ENCODE measurements around the gene TSPAN18. TPM values are rescaled to one million over a fixed set of nuclear protein-coding genes. Genes with fewer than 3 reads are reported as not detected.

TSPAN18 gene
- total RNA-seq, 1 experiment from 2014 or later: not detected

DNA sequence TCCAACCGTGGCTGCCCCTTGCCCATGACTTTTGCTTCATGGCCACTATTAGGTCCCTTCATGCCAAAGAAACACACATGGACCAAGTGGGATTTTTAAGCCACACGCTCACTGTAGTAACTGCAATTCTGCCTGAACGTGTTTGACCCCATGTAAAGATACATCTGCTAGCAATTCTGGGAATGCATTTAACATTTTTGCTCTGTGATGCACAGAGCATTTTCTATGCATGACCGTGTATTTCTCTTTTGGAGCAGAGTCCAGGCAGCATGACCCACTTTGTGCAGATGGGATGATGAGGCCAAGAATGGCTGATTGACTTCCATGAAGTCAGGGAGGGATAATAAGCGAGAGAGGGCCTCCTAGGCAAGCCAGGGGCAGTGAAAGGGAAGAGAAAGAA lies 115.5 kb downstream of the TSPAN18 start:
- no peak for DNase-seq (ENCODE audit: low read depth)

DNA sequence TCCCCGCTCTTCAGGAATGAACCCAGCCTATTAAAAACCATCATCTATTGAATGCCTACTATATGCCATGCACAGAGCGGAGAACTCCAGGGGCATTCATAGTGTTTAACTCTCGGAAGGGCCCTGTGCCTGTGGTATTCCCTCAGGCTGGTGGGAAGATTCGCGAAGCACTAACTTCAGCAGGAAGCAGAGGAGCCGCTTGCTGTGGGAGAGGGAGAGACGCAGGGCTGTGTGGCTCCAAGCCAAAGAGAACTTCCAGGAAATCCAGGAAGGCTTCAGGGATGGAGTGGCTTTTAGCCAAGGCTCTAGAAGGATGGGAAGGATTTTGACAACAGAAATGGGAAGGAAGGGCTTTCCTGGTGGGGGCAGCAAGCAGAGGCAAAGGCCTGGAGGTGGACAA lies 120.1 kb downstream of the TSPAN18 start:
- no peak for DNase-seq (ENCODE audit: low read depth)

DNA sequence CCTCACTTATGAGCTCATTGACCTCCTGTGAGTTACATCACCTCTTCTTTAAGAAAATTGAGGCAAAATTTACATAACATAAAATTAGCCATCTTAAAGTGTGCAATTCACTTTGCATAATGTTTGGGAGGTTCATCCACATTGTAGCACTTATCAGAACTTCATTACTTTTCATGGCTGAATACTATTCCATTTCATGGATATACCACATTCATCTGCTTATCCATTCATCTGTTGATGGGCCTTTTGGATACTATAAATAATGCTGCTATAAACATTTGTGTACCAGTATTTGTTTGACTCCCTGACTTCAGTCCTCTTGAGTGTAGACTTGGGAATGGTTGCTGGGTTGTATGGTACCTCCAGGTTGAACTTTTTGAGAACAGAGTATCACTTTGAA lies 120.6 kb downstream of the TSPAN18 start:
- no peak for DNase-seq (ENCODE audit: low read depth)

DNA sequence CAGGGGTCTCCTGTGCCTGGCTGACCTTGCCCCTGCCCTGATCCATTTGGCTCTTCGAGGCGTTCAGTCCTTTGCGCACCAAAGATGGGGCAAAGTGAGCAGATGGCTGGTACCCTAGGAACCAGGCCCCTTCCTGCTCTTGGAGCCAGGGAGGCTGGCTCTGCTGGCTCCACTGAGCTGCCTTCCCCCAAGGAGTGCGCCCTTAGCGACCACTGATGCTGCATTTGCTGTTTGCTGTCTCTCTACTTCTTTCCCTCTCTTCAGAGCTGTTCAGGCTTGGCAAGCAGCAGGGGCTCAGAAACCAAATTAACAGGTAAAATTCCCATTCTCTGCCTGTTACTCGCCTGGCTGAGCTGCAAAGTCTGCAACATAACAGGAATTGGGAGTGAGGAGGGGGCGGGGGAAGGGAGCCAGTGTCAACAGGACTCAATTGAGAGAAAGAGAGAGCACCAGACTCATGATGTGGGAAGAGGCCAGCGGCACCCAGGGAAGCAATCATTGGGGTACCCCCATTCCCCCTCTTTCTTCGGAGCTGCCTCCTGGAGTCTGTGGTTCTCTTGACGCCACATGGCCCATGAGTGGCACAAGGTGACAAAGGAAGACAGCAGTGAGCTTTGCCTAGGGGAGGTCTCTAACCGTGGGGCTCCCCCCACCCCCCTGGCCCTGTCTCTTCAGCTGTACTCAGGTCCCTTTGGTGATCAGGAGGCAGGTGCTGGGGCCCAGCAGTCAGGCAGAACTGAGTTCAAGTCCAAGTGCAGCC lies 121.6 kb downstream of the TSPAN18 start:
- DNase-seq (ENCODE audit: low read depth): no peak

DNA sequence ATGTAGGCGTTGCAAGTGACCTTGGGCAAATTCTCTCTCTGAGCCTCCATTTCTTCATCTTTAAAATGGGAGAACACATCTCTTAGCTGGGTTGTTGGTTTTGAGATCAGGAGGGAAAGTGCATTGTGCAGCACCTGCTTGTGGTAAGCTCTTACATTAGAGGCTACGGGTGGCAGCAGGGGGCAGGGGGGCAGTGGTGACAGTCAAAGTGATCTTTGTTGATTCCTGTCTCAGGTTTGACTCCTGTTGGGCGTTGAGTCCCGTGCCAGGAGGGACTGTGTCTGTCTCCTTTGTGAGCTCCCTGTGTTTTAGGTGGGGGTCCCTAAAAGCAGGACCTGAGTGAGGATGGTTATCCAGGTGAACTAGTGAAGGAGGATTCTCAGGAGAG lies 122.2 kb downstream of the TSPAN18 start:
- no peak for DNase-seq (ENCODE audit: low read depth)

DNA sequence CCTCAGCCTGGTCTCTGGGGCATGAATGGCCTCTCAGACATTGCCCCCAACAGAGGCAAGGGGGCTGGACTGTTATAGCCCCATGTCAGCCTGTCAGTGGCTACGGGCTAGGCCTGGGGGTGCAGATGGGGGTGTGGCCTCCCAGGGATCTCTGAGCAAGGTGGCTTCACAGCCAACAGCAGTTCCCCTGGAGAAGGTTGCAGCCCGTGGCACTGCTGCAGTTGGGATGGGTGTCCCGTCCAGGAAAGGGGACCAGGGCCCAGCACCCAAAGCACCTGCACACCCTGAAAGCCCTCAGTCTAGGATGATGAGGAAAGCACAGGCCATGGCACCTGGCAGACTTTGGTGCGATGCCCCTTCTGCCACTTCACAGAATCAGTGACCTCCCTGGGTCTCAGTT lies 122.7 kb downstream of the TSPAN18 start:
- DNase-seq (ENCODE audit: low read depth): no peak

DNA sequence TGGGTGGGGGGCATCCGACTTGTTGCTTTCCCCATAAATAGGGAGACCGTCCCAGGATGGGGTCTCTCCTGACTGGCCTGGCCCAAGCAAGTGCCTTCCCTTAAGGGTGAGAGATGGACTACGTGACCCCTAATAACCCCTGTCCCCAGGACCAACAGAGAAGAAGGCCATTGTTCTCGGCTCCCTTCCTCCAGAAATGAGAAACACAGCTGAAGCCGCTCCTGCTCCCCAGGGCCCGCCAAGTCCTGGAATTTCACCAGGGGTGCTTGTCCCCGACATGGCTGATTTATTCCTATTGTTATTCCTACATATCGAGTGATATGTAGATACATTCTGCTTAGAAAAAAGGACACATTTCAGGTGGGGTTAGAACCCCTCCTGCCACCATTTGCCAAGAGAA lies 123.2 kb downstream of the TSPAN18 start:
- DNase-seq (ENCODE audit: low read depth): no peak

DNA sequence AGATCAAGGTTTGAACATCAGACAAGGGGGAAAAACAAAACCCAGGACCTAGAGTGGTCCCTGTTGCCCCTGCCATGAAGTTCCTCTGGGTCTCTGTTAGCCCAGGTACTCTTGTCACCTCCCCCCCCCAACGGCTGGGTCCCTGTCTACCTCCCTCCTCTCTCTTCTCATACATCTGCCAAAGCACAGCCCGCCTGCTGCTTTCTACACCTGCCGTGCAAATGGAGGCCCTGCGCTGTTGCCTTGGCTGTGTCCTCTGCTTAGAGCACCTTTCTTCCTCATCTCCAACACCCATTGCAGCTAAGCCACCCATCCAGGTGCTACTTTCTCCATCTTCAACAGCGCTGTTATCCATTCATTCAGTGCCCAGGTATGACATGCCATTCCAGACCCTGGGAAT lies 124.7 kb downstream of the TSPAN18 start:
- no peak for DNase-seq (ENCODE audit: low read depth)

DNA sequence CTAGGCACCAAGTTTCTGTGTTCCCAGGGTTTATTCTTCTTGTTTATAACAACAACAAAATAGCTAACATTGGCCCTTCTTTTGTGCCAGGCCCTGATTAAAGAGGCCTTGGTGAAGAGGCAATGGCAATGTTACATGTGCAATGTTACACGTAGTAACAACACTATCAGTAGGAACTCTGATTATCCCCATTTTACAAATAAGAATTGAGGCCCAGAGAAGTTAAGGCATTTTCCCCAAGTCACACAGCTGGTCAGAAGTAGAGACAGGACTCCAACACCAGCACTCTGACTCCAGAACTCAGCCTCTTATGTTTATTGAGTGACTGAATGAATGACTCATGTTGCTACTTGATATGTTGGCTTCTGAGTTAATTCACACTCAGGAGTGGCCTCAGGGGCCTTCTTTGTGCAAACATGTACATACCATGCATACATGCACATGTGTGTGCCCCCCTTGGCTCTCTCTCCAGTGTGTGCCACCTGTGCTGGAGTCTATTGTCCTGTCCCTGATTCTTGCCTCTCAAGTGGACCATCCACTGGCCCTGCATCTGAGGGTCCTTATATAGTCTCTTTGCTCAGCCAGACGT lies 125.5 kb downstream of the TSPAN18 start:
- no peak for DNase-seq (ENCODE audit: low read depth)

DNA sequence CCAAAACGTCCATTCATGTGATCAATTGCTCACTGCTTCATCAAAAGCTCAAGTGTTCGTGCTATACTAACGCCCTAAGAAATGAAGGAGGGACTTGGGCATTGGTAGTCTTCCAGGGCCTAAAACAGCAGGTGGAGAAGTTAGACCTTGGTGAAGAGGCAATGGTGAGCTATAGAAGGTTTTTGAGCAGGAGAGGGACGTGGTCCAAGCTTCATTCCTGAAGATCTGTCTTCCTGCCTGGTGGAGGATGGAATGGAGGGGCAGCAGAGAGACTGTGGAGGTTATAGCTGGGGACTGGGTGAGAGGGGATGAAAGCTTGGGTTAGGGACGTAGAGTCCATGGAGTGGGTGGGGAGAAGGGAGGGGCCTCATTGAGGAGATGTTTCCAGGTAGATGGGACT lies 126.2 kb downstream of the TSPAN18 start:
- DNase-seq (ENCODE audit: low read depth): no peak

DNA sequence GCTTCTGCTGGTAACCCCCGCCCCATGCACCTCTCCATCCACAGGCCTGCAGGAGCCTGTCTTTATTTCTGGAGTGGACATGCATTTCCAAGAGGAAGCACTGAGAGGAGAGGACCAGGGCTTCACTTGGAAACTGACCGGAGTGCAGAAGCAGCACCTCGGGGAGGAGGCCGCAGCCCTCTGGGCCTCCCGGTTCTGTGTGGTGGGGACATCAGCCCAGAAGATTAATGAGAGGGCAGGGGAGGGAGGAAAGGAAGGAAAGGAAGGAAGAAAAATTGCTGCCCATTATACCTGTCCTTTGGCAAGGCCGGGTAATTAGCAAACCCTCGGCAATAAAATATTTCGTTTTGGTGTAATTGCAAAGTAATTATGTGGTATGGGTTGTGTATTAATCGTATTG lies 126.9 kb downstream of the TSPAN18 start:
- DNase-seq (ENCODE audit: low read depth): no peak

DNA sequence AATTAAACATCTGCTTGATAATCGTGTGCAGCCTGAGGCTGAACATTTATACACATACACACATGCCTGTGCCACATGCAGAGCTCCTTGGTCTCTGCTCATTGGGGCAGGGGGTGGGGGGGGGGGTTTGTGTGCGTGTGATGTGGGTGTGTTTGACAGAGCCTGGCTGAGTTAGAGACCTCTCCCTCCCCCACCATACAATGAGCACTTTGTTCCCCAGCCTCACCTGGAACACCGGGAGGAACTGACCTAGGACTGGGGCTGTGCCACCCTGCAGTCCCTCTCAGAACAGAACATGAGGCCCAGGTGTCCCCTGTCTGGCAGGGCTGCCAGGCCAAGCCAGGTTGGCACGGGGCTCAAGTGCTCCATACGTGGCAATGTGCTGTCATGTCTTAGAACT lies 127.3 kb downstream of the TSPAN18 start:
- DNase-seq (ENCODE audit: low read depth): no peak

DNA sequence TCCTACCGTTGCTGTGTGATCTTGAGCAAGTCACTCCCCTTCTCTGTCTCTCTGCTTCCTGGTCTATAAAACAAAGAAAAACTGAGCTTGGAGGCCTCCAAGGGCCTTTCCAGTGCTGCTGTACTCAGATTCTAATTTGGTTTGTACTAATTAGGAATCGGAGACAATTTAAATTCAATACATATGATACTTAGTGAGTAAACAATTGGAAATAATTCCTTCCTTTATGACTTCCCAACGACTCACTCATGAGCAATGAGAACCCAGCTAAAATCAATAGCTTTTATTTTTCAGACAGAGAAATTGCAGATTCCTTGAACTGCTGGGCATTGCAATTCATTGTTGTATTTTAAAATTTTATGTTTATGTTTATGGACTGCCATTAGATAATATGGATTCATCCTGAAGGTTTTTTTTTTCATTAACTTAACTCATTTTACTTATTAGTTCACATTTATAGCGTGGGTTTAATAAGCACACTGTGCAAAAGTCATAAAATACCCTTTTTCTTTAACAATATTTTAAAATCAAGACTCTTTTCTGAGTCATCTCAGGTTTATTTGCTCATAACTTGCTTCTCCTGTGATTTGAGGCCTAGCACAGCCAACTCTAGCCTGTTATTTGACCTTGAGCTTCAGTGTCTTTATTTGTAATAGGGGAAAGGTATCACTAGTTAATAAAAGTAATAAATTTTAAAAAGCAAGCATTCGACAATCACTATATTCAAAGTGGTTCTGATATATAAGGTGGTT lies 128.2 kb downstream of the TSPAN18 start:
- no peak for DNase-seq (ENCODE audit: low read depth)

DNA sequence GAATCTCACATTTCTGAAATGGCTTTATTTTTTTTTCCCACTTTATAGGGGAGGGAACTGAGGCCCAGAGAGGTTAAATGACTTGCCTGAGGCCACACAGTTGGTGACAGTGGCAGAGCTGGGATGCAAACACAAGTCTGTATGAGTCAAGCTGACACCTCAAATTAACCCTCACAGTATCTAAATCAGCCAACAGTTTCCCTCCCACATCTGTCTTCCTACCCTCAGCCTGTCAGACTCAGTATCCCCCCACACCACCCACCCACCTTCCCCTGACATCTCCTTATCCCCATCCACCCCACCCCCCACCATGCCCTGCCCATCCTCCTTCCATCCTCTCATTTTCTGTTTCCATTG lies 128.7 kb downstream of the TSPAN18 start:
- DNase-seq (ENCODE audit: low read depth): no peak

DNA sequence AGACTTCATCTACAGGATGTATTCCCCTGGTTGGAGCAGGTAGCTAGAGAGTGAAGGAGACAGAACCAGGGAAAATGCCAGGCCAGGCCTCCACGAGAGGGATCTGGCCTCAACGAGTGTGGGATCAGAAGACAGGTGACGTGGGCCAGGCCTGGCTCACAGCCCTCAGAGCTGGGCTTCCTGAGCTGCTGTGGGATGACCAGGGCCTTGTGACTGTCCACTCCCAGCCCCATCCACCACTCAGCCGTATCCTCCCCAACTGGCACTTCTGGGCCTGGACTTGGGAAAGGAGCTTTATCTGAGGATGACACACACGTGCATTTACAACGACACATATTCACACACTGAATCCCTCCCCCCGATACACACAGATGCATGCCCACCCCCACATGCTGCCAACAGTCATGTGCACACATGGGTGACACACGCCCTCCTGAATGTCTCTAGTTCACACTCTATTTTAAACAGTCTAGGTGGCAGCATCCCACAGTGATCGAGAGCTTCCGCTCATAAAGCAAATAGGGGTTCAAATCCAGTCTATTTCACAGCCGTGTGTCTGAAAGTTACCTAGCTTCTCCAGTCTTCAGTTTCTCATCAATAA lies 130.8 kb downstream of the TSPAN18 start:
- DNase-seq (ENCODE audit: low read depth): no peak

DNA sequence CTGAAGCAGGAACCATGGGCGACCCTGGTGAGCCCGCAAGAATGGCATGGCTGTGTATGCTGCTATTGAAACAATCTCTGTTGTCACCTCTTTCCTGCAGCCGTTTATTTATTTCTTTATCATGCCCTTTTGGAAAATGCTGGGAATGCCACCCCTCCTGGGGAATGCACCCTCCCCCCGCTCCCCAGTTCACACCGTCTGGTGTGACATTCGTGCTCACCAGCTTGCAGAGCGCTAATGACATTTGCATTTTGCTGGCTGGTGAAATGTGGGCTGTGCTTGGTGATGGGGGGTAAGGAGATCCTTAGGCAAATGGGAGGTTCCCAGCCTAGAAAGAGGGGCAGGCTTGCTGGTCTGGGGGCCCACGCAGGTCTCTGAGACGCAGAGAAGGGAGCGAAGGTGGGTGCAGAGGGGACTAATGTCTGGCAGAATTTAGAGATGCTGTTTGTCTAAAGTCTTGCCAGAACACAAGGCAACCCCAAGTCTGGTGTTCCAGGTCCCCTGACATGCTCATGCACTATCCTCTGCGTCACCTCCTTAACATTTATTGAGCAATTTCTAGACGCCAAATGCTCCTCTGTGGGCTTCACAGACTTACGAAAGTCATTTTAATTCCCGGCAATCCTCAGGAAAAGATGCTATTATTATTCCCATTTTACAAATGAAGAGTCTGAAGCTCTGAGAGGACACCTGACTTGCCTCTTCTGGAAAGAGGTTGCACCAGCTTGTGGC lies 132.2 kb downstream of the TSPAN18 start:
- no peak for DNase-seq (ENCODE audit: low read depth)

DNA sequence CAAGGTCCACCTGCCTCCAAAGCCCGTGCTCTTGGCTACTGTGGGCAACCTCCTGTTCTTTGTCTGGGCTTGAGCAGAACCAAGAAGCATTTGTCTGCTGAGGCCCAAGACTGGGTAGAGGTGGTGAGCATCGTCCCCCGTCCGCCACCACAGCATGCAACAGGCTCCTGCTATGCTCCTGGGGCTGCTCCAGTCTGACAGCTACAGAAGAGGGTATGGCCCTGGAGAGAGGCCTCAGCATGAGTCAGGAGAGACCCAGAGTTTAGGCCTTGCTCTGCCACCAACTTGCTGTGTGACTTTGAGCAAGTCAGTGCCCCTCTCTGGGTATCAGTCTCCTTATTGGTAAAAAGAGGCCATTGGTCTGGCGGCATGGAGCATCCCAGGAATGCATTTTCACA lies 132.8 kb downstream of the TSPAN18 start:
- DNase-seq (ENCODE audit: low read depth): no peak

DNA sequence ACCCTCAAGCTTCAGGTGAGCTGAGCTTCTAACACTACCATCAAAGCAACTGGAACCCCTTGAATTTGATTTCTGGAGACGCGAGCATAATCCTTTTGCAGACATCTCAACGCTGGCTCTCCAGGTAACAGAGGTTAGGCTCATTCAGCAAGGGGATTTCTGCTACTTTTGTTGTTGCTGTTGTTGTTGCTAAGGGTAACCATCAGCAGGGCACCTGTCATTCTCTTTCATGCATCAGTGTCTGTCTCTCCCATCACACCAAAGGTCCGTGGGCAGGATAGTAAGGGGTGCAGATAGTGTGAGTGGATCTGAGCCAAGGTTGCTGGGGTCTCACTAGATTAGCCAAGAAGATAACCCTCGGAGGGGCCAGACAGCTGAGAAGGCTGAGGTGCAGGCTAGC lies 133.6 kb downstream of the TSPAN18 start:
- no peak for DNase-seq (ENCODE audit: low read depth)

DNA sequence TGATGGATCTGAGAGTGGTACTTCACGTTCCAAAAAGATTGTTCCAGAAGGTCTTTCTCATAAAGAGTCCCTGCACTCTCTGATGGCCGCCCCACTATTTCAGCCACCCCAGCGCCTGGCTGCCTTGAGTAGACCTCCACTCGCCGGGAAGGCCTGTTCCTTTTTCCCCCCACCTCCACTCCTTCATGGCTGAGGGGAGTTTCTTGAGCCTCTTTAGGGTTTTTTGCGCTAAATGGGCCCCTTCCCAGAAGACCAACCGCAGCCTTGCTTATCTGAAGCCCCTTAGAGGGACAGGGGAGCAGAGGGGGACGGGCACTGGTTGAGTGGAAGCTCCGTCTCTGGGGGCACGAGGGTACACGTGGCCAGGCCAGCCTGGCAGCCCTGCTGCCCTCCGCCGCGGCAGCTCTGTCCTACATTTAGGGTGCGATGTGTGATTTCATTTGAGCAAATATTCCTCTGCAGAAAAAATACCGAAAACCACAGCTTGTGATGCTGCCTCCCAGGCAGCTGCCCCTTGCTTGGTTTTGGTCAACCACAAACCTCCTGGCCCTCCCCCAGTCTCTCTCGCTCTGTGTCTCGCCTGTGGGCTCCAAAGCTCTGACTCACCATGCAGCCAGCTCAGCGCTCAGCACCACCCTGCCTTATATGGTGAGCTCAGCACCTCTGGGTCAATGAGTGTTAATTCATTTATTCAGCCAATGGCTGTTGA lies 135.2 kb downstream of the TSPAN18 start:
- DNase-seq (ENCODE audit: low read depth): peak; percentile 97

DNA sequence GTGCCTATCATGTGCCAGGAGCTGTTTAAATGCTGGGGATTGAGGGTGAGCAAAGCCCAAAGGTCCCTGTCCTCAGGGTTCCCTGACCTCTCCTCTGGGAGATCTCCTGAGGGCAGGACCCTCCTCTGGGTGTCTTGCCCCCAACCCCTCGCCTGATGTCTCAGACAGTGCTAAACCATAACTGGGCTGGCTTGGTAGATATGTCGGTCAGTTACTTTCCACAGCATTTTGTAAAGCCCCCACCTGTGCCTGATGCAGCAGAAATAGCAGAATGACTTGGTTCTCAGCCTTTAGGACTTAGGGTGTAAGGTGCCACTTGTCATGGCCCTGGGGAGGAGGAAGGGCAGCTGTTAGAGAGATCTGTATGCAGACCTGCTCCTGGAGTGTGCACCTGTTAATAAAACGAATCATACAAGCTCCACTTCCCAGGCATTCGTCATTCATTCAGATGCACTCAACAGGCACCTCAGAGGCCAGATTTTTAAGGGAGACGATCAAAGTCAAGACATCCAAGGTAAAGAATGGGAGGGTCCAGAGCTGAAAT lies 135.9 kb downstream of the TSPAN18 start:
- DNase-seq (ENCODE audit: low read depth): no peak

DNA sequence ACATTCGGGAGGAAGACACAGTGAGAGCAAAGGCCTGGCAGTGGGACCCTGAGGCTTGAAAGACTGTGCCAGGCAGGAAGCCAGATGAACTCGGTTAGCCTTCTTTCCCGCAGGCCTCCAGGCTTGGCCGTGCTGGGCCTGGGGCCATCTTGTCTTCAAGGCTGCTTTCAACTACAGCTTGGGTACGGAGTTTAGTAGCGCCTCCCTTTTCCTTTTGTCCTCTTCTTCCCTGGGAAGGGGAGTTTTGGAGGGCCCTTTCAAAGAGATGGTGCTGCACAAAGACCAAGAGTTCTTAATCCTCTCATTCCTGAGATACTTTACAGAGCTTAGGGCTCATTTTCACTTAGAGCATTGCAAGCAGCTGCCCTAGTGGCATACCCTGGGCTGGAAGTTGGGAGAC lies 136.5 kb downstream of the TSPAN18 start:
- no peak for DNase-seq (ENCODE audit: low read depth)
